GM10847 (cell line): ENCODE measurements around the gene ACTN1.

Experiments
- POLR2A ChIP-seq: IDR thresholded peaks from 2 replicates; pipeline ENCODE4 v1.6.1; 2011; ENCODE audit not compliant: insufficient read length; ENCODE audit errors: extremely low read depth

The ACTN1 gene

DNA sequence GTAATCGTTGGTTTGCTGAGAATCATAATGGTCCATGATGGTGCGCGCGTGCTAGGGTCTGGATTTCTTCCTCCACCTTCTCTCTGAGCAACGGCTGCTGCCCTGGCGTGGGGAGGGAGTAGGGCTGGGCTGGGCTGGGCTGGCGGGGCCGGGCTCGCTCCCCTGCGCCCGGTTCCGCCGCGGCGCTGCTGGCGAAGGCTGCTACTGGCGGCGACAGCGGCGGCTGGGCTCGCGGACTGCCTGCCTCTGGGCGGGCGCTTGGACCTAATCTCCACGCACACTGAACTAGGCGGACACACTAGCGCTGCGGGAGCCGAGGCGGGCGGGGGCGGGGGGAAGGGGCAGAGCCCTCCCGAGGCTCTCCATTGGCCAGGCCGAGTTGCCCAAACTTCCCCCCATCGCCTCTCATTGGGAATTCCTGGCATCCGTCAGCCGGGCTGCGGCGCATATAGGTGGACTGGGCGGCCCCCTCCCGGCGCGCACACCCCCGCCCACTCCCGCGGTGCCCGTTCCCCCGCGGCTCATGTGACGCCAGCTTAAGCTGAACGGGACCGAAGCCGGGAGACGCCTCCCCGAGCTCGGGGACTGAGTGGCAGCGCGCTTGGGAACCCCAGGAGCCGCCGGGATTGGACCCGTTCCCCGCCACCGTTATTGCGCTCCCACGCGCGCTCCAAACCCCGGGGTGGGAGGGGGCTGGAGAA is at the start of gene ACTN1:
Gene ACTN1, minus strand, starts transcription at position 282 of the 701 bp plus-strand sequence. Its CDS starts 246 bp downstream, at position 36.
- no peak for TF ChIP-seq POLR2A

DNA sequence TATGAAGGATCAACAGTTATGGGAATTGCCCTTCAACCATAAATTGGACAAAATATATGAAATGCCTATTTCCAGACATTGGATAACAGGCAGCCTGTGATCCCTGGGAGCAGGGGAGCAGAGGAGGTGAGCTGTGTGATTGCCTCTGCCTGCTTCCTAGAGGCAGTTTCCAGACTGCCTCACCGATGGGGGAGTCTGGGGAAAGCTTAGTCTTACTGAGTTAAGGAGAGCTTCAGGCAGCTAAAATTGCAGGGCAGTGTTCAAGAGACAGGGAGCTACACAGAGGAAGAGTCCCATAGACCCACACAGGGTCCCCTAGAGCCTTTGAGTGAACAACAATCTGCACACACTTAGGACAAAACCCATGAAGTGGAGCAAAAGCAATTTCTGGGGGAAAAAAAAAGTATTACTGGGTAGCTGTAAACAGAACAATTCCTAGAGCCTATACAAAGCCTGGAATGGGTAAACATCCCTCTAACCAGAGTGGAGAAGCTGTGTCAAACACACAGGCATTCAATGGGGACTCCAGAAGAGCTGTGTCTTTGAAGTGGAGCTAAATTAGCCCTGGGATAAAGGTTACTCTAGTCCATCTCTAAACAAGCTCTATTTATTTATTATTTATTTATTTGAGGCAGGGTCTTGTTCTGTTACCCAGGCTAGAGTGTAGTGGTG is 48.3 kb upstream of the ACTN1 start:
- TF ChIP-seq POLR2A: no peak

DNA sequence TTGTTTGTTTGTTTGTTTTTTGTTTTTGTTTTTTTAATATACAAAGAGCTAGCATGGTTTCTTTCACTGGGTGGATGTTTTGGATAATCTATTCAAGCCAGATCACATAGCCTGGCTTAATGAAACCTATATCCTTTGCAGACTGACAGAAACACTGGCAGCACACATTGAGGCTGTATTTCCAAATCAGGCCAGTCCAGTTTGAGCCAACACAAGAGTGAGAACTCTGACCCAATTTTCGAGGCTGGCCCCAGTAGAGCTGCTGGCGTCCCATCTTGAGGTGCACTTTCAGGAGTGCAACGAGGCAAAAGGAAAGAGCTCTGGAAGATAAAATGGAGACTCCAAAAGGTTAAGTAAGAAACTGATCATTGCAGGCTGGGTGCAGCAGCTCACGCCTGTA is 43.9 kb upstream of the ACTN1 start:
- TF ChIP-seq POLR2A: no peak

DNA sequence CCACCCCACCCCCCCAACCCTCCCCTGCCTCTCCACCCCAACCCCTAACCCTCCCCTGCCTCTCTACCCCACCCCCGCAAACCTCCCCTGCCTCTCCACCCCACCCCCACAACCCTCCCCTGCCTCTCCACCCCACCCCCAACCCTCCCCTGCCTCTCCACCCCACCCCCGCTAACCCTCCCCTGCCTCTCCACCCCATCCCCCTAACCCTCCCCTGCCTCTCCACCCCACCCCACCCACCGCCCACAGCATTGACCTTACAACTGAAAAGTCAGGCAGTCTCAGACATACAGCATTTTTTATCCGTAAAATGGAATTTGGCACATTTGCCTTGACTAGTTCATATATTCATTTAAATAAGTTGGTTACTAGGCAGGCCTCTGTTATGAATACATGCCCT is 38.6 kb upstream of the ACTN1 start:
- no peak for TF ChIP-seq POLR2A

DNA sequence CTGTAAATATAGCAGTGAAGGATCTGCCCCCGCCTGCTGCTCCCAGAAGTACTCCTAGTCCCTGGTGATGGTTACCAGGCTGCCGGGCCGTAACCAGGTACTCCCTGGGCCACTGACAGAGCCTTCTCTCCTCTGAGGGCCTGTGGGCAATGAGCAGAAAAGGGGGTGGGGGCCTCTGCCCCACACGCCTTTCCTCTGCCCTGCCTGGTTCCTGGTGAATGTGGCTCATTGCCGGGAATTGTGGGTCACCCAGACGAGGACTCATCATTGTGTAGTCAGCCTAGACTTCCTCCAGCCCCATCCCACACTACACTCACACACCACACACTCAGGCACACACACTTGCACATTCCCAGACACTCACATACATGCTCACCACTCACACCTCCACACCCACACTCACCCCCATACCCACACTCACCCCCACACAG is 35.7 kb upstream of the ACTN1 start:
- TF ChIP-seq POLR2A: no peak

DNA sequence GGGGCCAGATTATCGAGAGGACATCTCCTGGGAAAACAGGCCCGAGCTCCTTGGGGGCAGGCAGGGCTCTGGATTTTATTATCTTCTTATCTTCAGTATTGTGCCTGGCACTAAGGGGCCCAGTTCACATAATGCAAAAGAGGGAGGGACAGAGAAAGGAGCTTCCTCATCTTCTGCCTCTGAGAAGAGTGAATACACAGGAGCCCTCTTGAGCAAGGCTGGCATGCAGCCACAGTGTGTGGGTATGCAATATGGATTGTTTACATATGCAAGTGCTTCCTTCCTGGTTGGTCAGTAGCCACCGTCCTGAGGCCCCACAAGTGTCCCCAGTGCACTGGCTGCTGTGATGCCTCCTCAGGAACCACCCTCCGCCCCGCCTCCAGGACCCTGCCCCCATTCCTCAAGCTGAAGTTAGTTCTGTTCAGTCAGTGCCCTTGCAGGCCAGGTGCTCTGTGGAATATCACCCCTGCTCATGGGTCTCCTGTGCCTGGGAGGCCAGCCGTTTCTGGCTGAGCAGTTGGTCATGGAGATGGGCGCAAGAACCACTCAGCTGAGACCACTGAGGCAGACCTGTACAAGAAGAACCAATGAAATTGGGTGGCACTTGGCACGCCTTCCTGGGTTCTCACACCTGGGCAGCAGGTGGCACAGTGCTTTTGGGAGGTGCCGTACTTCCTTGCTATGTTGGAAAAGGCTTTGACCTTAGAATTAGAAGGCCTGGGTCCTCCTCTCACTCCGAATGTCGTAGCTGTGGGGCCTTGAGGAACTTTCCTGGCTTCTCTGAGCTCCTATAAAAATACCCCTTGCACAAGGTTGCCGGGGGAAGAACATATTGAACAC is 35.1 kb upstream of the ACTN1 start:
- no peak for TF ChIP-seq POLR2A

DNA sequence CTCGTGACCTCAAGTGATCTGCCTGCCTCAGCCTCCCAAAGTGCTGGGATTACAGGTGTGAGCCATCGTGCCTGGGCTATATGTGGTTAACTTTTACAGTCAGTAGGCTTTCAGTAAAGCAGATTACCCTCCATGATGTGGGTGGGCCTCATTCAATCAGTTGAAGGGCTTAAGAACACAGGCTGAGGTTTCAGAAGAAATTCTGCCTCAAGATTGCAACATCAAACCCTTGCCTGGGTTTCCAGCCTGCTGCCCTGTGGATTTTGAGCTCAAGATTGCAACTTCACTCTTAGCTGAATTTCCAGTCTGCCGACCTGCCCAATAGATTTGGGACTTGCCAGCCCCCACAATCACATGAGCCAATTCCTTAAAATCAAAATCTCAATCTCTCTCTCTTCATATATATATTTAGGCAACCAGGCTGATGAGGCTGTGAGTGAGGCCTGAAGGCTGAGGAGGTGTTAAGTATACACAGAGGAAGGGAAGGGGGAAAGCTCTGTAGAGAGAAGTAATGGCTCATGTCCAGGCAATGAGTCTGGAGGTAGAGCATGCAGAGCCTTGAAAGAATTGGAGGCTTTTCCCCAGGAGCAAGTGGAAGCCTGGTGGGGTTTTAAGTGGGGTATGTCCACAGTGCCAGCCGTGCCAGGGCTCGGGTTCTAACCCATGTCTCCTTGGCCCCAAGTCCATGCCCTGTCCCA is 33.3 kb upstream of the ACTN1 start:
- TF ChIP-seq POLR2A: no peak

DNA sequence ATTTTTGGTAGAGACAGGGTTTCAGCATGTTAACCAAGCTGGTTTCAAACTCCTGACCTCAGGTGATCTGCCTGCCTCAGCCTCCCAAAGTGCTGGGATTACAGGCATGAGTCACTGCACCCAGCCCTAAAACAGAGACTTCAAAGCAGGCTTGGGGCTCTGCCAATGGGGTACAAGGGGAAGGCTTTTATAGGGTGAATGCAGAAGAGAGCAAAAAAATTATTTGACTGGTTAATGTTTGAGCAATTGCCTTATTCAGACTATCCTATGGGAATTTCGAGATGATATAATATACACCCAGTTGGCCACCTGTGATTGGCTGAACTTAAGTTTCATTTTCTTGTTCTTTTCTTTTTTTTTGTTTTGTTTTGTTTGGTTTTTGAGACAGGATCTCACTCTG is 31.5 kb upstream of the ACTN1 start:
- TF ChIP-seq POLR2A: no peak

DNA sequence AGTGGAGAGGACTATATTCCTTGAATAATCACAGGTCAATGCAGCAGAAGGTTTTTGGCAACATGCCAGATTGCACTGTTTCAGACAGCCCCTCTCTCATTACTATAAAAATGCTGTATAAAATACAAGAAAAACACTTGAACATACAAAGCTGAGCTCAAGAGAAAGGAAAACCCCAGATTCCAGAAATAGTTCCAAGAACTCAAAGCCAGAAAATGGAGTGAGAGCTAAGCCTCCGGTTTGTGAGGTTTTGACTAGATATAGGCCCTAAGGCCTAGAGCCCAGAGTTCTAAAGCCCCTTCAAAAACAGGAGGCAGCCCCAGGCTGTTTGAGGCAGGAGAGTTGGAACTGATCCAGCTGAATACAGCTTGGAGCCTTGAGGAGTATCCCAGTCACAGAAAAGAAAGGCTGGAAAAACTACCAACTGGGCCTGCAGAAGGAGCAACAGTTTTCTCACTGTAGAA is 29.4 kb upstream of the ACTN1 start:
- no peak for TF ChIP-seq POLR2A

DNA sequence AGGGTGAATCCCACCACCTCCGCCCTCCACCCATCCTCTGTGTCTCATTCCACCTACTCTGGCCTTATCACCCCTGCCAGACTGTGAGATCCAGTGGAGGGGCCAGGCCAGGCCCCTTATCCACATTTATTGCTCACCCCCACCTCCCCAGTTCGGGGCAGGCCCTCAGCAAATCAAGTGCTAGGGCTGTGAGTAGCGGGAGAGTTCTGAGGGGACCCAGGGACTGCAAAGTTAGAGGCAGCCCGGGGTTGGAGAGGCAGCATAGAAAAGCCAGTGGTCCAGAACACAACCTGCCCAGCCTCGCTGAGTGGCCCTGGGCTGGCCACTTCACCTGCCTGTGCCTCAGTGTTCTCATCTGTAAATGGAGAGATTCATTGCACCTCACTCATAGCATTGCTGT is 27.2 kb upstream of the ACTN1 start:
- no peak for TF ChIP-seq POLR2A

DNA sequence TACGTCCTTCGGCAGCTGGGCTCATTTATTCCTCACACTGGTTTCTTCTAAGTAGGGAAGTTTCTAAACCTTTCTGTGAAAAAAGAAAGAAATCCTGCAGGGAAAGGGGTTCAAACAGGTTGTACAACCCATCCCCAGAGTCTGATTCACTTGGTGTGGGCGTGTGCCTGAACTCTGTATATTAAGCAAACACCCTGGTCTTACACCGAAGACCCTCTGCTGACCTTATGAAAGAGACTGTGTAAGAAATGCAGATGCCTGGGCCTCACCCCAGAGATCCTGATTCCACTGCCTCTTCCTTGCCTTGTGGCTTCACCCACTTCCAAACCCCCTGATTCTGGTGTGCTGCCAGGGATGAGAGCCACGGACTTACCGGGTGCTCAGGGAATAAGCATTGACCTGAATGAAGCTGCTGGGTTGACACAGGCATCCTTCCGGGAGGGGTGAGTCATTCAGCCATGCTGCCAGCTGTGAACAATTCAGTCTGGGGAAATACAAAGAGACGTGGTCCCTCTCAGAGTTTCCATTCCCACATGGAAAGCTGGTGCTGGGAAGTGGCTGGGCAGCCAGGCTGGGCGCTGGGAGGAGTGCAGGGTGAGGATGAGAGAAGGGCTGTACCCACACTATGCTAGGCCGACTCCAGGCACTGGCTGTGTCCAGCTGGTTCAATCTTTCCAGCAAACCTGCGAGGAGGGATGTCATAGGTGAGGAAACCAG is 26.5 kb upstream of the ACTN1 start:
- no peak for TF ChIP-seq POLR2A

DNA sequence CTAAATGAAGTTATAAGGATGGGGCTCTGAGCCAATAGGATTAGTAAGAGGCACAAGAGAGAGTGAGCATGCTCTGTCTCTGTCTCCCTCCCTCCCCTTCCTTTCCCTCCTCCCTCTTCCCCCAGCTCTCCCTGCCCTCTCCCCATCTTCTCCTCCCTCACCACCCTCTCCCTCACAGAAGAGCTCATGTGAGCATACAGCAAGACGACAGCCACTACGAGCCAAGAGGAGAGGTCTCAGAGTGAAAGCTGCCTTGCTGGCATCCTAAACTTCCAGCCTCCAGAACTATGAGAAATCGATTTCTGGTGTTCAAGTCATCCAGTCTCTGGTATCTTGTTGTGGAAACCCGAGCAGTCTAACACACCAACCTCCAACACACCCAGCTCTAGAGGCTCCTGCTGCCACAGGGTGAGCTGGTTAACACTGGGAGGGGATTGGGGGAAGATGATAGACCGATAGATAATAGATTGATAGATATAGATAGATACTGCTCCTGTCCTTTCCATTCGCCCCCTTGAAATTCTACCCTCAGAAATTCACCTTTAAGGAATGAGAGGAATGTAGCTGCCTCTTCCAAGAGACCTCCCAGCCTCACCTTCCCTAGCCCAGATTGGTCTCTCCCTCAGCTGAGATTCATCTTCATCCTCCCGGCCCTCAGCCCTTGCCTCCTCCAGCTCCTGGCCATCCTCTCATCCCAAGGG is 25.8 kb upstream of the ACTN1 start:
- TF ChIP-seq POLR2A: no peak

DNA sequence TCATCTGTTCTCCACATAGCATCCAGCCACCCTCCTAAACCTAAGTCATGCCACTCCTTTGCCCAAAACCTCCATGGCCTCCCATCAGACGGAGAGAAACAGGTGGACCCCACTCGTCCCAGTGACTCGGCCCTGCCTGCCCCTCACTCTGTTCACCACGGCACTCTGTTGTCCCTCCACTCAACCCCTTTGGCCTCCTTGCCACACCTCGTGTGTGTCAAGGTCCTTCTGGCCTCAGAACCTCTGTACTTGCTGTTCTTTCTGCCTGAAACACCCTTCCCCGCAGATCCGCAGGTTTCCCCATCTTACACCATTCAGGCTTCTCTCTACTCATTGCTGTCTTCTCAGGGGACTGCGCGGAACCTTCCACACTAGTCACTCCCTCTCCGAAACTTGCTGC is 24.5 kb upstream of the ACTN1 start:
- no peak for TF ChIP-seq POLR2A

DNA sequence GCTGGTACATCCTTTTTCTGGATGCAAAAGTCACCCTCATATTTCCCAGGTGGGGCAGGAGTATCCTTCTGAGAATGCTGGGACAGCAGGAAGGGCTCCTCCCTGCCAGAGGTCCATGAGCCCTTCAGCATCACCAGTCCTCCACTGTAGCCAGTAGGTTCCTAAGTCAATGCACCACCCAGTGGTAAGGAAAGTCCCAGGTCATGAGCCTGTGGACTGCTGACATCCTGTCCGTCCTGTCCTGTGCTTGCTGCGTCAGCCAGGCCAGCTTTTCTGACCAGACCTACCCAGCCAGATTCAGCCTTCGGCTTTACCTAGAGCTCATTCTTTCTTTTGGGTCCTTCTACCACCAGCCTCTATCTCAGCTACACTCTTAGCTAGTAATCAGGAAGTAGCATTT is 23.0 kb upstream of the ACTN1 start:
- TF ChIP-seq POLR2A: no peak
